Hepatocyte (in vitro differentiated cells): Measurements from ENCODE around the gene DNAAF3. TPM values are rescaled to one million over a fixed set of nuclear protein-coding genes. Genes with fewer than 3 reads are reported as not detected.

Experiments
- DNase-seq: peaks from one replicate; pipeline ENCODE4 v3.0.0-alpha.2; 2016; ENCODE audit warnings: low spot score
- H2AFZ ChIP-seq: fragments of 200-600 bp; sonication (generic); 2 replicates; pipeline ENCODE4 v1.6.0; 2016; ENCODE audit warnings: antibody characterized with exemption, mild to moderate bottlenecking
- H3K27ac ChIP-seq: fragments of 200-600 bp; sonication (generic); 2 replicates; pipeline ENCODE4 v1.5.1; 2016; ENCODE audit warnings: mild to moderate bottlenecking
- H3K27me3 ChIP-seq: fragments of 200-600 bp; sonication (generic); 2 replicates; pipeline ENCODE4 v1.6.1; 2016
- H3K36me3 ChIP-seq: fragments of 200-600 bp; sonication (generic); replicated peaks from 2 replicates; pipeline ENCODE4 v1.5.1; 2016; ENCODE audit warnings: low read depth; ENCODE audit not compliant: insufficient read depth
- H3K4me1 ChIP-seq: fragments of 200-600 bp; sonication (generic); 2 replicates; pipeline ENCODE4 v1.5.1; 2016; ENCODE audit warnings: mild to moderate bottlenecking, moderate library complexity; ENCODE audit not compliant: insufficient read depth
- H3K4me2 ChIP-seq: fragments of 200-600 bp; sonication (generic); 2 replicates; pipeline ENCODE4 v1.6.0; 2016
- H3K4me3 ChIP-seq: fragments of 200-600 bp; sonication (generic); 2 replicates; pipeline ENCODE4 v1.5.1; 2016; ENCODE audit warnings: mild to moderate bottlenecking
- H3K79me2 ChIP-seq: fragments of 200-600 bp; sonication (generic); 2 replicates; pipeline ENCODE4 v1.6.0; 2017; ENCODE audit warnings: mild to moderate bottlenecking
- H3K9me2 ChIP-seq: fragments of 200-600 bp; sonication (generic); replicated peaks from 2 replicates; pipeline ENCODE4 v1.6.0; 2017; ENCODE audit warnings: mild to moderate bottlenecking; ENCODE audit not compliant: insufficient read depth
- H3K9me3 ChIP-seq: fragments of 200-600 bp; sonication (generic); 2 replicates; pipeline ENCODE4 v1.5.1; 2016; ENCODE audit warnings: low read depth, mild to moderate bottlenecking
- H4K20me1 ChIP-seq: fragments of 200-600 bp; sonication (generic); 2 replicates; pipeline ENCODE4 v1.6.0; 2016; ENCODE audit warnings: mild to moderate bottlenecking; ENCODE audit not compliant: insufficient read depth, poor library complexity, severe bottlenecking
- CTCF ChIP-seq: fragments of 200-600 bp; sonication (generic); IDR thresholded peaks from 2 replicates; pipeline ENCODE4 v1.5.1; 2016; ENCODE audit warnings: antibody characterized with exemption, mild to moderate bottlenecking; ENCODE audit not compliant: poor library complexity
- EZH2 ChIP-seq: fragments of 200-600 bp; sonication (generic); IDR thresholded peaks from 2 replicates; pipeline ENCODE4 v1.6.1; 2016; ENCODE audit warnings: antibody characterized with exemption, mild to moderate bottlenecking, borderline replicate concordance
- EZH2phosphoT487 ChIP-seq: fragments of 200-600 bp; sonication (generic); IDR thresholded peaks from one replicate; pipeline ENCODE4 v1.6.1; 2018; ENCODE audit warnings: antibody characterized with exemption, mild to moderate bottlenecking, low read depth, moderate library complexity; ENCODE audit not compliant: unreplicated experiment, severe bottlenecking
- WGBS: methylation state at CpG from one replicate; pipeline ENCODE4 v1.1.6; 2016; ENCODE audit warnings: low lambda C conversion rate; ENCODE audit errors: missing lambda C conversion rate; 5-methylcytosine and 5-hydroxymethylcytosine counted together
- polyA plus RNA-seq: library from polyadenylated mRNA; unstranded; fragments of >200 nt; fragmentation: Nextera tagmentation; extraction: Ambion mirVana; gene quantifications from 2 replicates; pipeline ENCODE4 v1.2.1, GENCODE V29; 2016
- total RNA-seq: library from RNA; depleted of rRNA; stranded (reverse); fragments of >200 nt; gene quantifications from 2 replicates; pipeline ENCODE4 v1.2.3, GENCODE V29; 2014

The DNAAF3 gene
- total and polyA plus RNA-seq, 2 experiments from 2014 or later, result 0.17 to 4.9 TPM

- TF ChIP-seq EZH2phosphoT487, result no peak
- no peak for TF ChIP-seq CTCF
- TF ChIP-seq EZH2, result no peak
- Histone ChIP-seq H3K36me3 (no peaks in the 10 kb centered on the region), H4K20me1 (peaks cover 42% of the 10 kb centered on the region), H3K4me2 (peak overlapping the region; percentile 71), H3K27ac (peak overlapping the region; percentile 95), H3K9me3 (no peaks in the 10 kb centered on the region), H2AFZ (no peak overlapping the region), H3K4me3 (no peak overlapping the region), H3K4me1 (peaks cover 29% of the 10 kb centered on the region), H3K79me2 (peaks cover 65% of the 10 kb centered on the region), H3K27me3 (no peaks in the 10 kb centered on the region), H3K9me2 (no peaks in the 10 kb centered on the region)
- 82% methylated on average over 22 of the region's 23 CpGs for WGBS
- DNase-seq, result peak; percentile 36
Observed at GRCh38 chr19:55112777-55113569, 53.4 kb downstream of the DNAAF3 start.

GRCh38 chr19:55112246-55112776 is 54.1 kb downstream of the DNAAF3 start:
- H2AFZ ChIP-seq, result no peak overlapping the region
- peak overlapping the region; percentile 71 for H3K4me2 ChIP-seq
- peak; percentile 5 for DNase-seq
- H3K9me3 ChIP-seq, result no peaks in the 10 kb centered on the region
- H3K36me3 ChIP-seq, result no peaks in the 10 kb centered on the region
- TF ChIP-seq CTCF, result no peak
- no peak for TF ChIP-seq EZH2phosphoT487
- no peak for TF ChIP-seq EZH2
- H4K20me1 ChIP-seq, result peaks cover 42% of the 10 kb centered on the region
- WGBS, result 94% methylated on average over 25 of the region's 25 CpGs
- no peak overlapping the region for H3K4me3 ChIP-seq
- H3K79me2 ChIP-seq, result peaks cover 65% of the 10 kb centered on the region
- peaks cover 29% of the 10 kb centered on the region for H3K4me1 ChIP-seq
- H3K27ac ChIP-seq, result peak overlapping the region; percentile 95
- no peaks in the 10 kb centered on the region for H3K9me2 ChIP-seq
- no peaks in the 10 kb centered on the region for H3K27me3 ChIP-seq

- no peak overlapping the region for H3K4me2 ChIP-seq
- H3K79me2 ChIP-seq, result peaks cover 62% of the 10 kb centered on the region
- H4K20me1 ChIP-seq, result peaks cover 39% of the 10 kb centered on the region
- TF ChIP-seq EZH2, result no peak
- no peak for TF ChIP-seq CTCF
- no peak for TF ChIP-seq EZH2phosphoT487
- no peaks in the 10 kb centered on the region for H3K27me3 ChIP-seq
- no peak for DNase-seq
- no peak overlapping the region for H3K27ac ChIP-seq
- no peaks in the 10 kb centered on the region for H3K9me3 ChIP-seq
- no peaks in the 10 kb centered on the region for H3K9me2 ChIP-seq
- no peak overlapping the region for H2AFZ ChIP-seq
- no peak overlapping the region for H3K4me3 ChIP-seq
- H3K36me3 ChIP-seq, result no peaks in the 10 kb centered on the region
- WGBS, result 94% methylated on average over 20 of the region's 21 CpGs
- H3K4me1 ChIP-seq, result peaks cover 29% of the 10 kb centered on the region
Observed at GRCh38 chr19:55111238-55111831, 55.1 kb downstream of the DNAAF3 start.
